OCI-LY1 (cell line): Measurements from ENCODE around the gene STAP1.
"Not testable (repeated sequence)": the region's sequence is repeated elsewhere in the genome, so short reads cannot be mapped to it uniquely, and the experiment has no call there.

ENCODE experiments used
- H2AFZ ChIP-seq: fragments of 200-600 bp; sonication (generic), shearing (Covaris generic); 2 replicates; pipeline ENCODE4 v1.6.0; 2014; ENCODE audit warnings: antibody characterized with exemption, mild to moderate bottlenecking, low read length
- H3F3A ChIP-seq: fragments of 200-600 bp; sonication (generic), shearing (Covaris generic); 2 replicates; pipeline ENCODE4 v1.6.0; 2014; ENCODE audit warnings: mild to moderate bottlenecking, antibody characterized with exemption, low read length, moderate library complexity; ENCODE audit not compliant: insufficient read depth
- H3K27ac ChIP-seq: fragments of 200-600 bp; sonication (generic); 2 replicates; pipeline ENCODE4 v1.5.1; 2014; ENCODE audit warnings: low read length, mixed run types, mild to moderate bottlenecking, low read depth; ENCODE audit not compliant: poor library complexity, severe bottlenecking
- H3K27me3 ChIP-seq: fragments of 200-600 bp; sonication (generic); 2 replicates; pipeline ENCODE4 v1.6.0; 2014; ENCODE audit warnings: antibody characterized with exemption, mild to moderate bottlenecking, low read length, moderate library complexity; ENCODE audit not compliant: insufficient read depth
- H3K36me3 ChIP-seq: fragments of 200-600 bp; sonication (generic); 2 replicates; pipeline ENCODE4 v1.6.1; 2014; ENCODE audit warnings: mild to moderate bottlenecking, antibody characterized with exemption, low read length, moderate library complexity, mixed read lengths; ENCODE audit not compliant: insufficient read depth
- H3K4me1 ChIP-seq: fragments of 200-600 bp; sonication (generic); 2 replicates; pipeline ENCODE4 v1.5.1; 2014; ENCODE audit warnings: mild to moderate bottlenecking, low read length, moderate library complexity; ENCODE audit not compliant: insufficient read depth, severe bottlenecking
- H3K4me2 ChIP-seq: fragments of 200-600 bp; sonication (generic), shearing (Covaris generic); 2 replicates; pipeline ENCODE4 v1.6.1; 2014; ENCODE audit warnings: low read length
- H3K4me3 ChIP-seq: fragments of 200-600 bp; sonication (generic); 2 replicates; pipeline ENCODE4 v1.5.1; 2014; ENCODE audit warnings: low read length, low read depth, mild to moderate bottlenecking, mixed read lengths; ENCODE audit not compliant: poor library complexity, severe bottlenecking
- H3K79me2 ChIP-seq: fragments of 200-600 bp; shearing (Covaris generic); 2 replicates; pipeline ENCODE4 v1.6.1; 2016; ENCODE audit warnings: mixed run types, low read length, mixed read lengths; ENCODE audit not compliant: insufficient read depth
- H3K9ac ChIP-seq: fragments of 200-600 bp; sonication (generic), shearing (Covaris generic); 2 replicates; pipeline ENCODE4 v1.6.1; 2014; ENCODE audit warnings: mild to moderate bottlenecking, low read length, mixed read lengths
- H3K9me2 ChIP-seq: fragments of 200-600 bp; sonication (generic), shearing (Covaris generic); 2 replicates; pipeline ENCODE4 v1.6.1; 2014; ENCODE audit warnings: low read depth, mild to moderate bottlenecking, low read length, mixed read lengths
- H3K9me3 ChIP-seq: fragments of 200-600 bp; shearing (Covaris generic); 2 replicates; pipeline ENCODE4 v1.6.1; 2014; ENCODE audit warnings: low read length, mixed read lengths
- H4K20me1 ChIP-seq: fragments of 200-600 bp; sonication (generic), shearing (Covaris generic); 2 replicates; pipeline ENCODE4 v1.6.0; 2016; ENCODE audit warnings: mild to moderate bottlenecking, low read length; ENCODE audit not compliant: insufficient read depth
- CTCF ChIP-seq: fragments of 200-600 bp; sonication (generic), shearing (Covaris generic); IDR thresholded peaks from 2 replicates; pipeline ENCODE4 v1.5.1; 2017; ENCODE audit warnings: mild to moderate bottlenecking, antibody characterized with exemption, low read length, moderate library complexity, mixed read lengths
- EZH2 ChIP-seq: fragments of 200-600 bp; sonication (generic), shearing (Covaris generic); IDR thresholded peaks from 2 replicates; pipeline ENCODE4 v1.8.0; 2017; ENCODE audit warnings: borderline replicate concordance, mixed run types, mild to moderate bottlenecking, antibody characterized with exemption, low read length, moderate library complexity, mixed read lengths

The STAP1 gene

GRCh38 chr4:67635331-67635730 is 76.8 kb downstream of the STAP1 start:
- no peaks in the 10 kb centered on the region for H3K9me2 ChIP-seq
- H3F3A ChIP-seq: no peaks in the 10 kb centered on the region
- H3K4me2 ChIP-seq: no peak overlapping the region
- no peak overlapping the region for H3K4me3 ChIP-seq
- H3K27me3 ChIP-seq: no peaks in the 10 kb centered on the region
- H2AFZ ChIP-seq: no peak overlapping the region
- TF ChIP-seq EZH2 (no peak), CTCF (no peak)
- H3K27ac ChIP-seq: no peak overlapping the region
- no peaks in the 10 kb centered on the region for H3K4me1 ChIP-seq
- no peaks in the 10 kb centered on the region for H4K20me1 ChIP-seq
- H3K9me3 ChIP-seq: no peaks in the 10 kb centered on the region
- H3K36me3 ChIP-seq: peaks cover 70% of the 10 kb centered on the region
- no peaks in the 10 kb centered on the region for H3K79me2 ChIP-seq
- H3K9ac ChIP-seq: no peak overlapping the region

- H3K27ac ChIP-seq, H3K4me3 ChIP-seq, H3K4me2 ChIP-seq, H3K4me1 ChIP-seq, H3K9me2 ChIP-seq, H3K27me3 ChIP-seq, H3K9ac ChIP-seq, H3K9me3 ChIP-seq, H4K20me1 ChIP-seq, H3K79me2 ChIP-seq, H2AFZ ChIP-seq, H3F3A ChIP-seq: not testable (repeated sequence)
- peaks cover 69% of the 10 kb centered on the region for H3K36me3 ChIP-seq
These were observed 78.5 kb downstream of the STAP1 start for GRCh38 chr4:67636978-67637377.

- TF ChIP-seq EZH2 (no peak), CTCF (no peak)
These were observed 79.6 kb downstream of the STAP1 start for GRCh38 chr4:67638136-67638535.

GRCh38 chr4:67651536-67651935 is 93.0 kb downstream of the STAP1 start:
- Histone ChIP-seq H3K9ac (no peak overlapping the region), H3K9me3 (no peaks in the 10 kb centered on the region), H3K4me1 (no peaks in the 10 kb centered on the region), H3K9me2 (no peaks in the 10 kb centered on the region), H3K79me2 (no peaks in the 10 kb centered on the region), H3K4me2 (no peak overlapping the region), H3K4me3 (no peak overlapping the region), H3K27me3 (no peaks in the 10 kb centered on the region), H3F3A (no peaks in the 10 kb centered on the region), H4K20me1 (no peaks in the 10 kb centered on the region), H3K36me3 (peaks cover 36% of the 10 kb centered on the region), H2AFZ (no peak overlapping the region), H3K27ac (no peak overlapping the region)
- TF ChIP-seq EZH2 (no peak), CTCF (no peak)

More at GRCh38 chr4:67638136-67638535, 79.6 kb downstream of the STAP1 start:
- H3K4me1 ChIP-seq: no peaks in the 10 kb centered on the region
- no peak overlapping the region for H3K27ac ChIP-seq
- H3F3A ChIP-seq: 0 out of 2 replicates have a peak, but pooled peaks cover 3% of the 10 kb centered on the region
- H3K27me3 ChIP-seq: no peaks in the 10 kb centered on the region
- H4K20me1 ChIP-seq: no peaks in the 10 kb centered on the region
- H3K36me3 ChIP-seq: peaks cover 59% of the 10 kb centered on the region
- no peak overlapping the region for H3K9ac ChIP-seq
- H3K9me3 ChIP-seq: no peaks in the 10 kb centered on the region
- no peak overlapping the region for H3K4me3 ChIP-seq
- H2AFZ ChIP-seq: no peak overlapping the region
- no peaks in the 10 kb centered on the region for H3K9me2 ChIP-seq
- H3K79me2 ChIP-seq: no peaks in the 10 kb centered on the region
- H3K4me2 ChIP-seq: no peak overlapping the region
